Hepatocyte (in vitro differentiated cells): ENCODE results near the gene XXYLT1.

Experiments
- EZH2 ChIP-seq: fragments of 200-600 bp; sonication (generic); IDR thresholded peaks from 2 replicates; pipeline ENCODE4 v1.6.1; 2016; ENCODE audit warnings: antibody characterized with exemption, mild to moderate bottlenecking, borderline replicate concordance
- TF ChIP-seq, protein P1 (sequence below): fragments of 200-600 bp; sonication (generic); IDR thresholded peaks from 2 replicates; pipeline ENCODE4 v1.5.1; 2016; ENCODE audit warnings: antibody characterized with exemption, mild to moderate bottlenecking; ENCODE audit not compliant: poor library complexity

DNA sequence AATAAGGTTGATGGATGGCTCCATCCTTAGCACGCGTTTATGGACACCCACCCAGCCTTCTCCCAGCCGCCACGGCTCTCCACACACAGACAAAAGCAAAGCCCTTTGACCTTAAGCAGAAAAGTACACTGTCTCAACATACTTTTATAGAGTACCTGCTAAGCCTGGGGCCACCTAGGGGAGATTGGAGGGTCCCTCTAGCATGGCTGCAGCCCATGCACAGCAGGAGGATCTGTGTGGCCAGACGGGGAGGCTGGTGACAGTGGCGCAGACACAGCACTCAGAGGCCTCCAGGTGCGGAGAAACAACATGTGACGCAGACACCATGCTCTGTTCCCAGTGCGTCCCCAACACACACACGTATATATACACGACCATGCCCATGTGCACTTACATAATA, 174.9 kb downstream of the XXYLT1 start:
- TF ChIP-seq, protein P1, sequence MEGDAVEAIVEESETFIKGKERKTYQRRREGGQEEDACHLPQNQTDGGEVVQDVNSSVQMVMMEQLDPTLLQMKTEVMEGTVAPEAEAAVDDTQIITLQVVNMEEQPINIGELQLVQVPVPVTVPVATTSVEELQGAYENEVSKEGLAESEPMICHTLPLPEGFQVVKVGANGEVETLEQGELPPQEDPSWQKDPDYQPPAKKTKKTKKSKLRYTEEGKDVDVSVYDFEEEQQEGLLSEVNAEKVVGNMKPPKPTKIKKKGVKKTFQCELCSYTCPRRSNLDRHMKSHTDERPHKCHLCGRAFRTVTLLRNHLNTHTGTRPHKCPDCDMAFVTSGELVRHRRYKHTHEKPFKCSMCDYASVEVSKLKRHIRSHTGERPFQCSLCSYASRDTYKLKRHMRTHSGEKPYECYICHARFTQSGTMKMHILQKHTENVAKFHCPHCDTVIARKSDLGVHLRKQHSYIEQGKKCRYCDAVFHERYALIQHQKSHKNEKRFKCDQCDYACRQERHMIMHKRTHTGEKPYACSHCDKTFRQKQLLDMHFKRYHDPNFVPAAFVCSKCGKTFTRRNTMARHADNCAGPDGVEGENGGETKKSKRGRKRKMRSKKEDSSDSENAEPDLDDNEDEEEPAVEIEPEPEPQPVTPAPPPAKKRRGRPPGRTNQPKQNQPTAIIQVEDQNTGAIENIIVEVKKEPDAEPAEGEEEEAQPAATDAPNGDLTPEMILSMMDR, result no peak
- TF ChIP-seq EZH2, result no peak
